ENCODE measurements around the gene TUB.

Gene TUB

GRCh38 chr11:8111636-8112035 is 30.6 kb downstream of the TUB start:
- no peak for DNase-seq

DNA sequence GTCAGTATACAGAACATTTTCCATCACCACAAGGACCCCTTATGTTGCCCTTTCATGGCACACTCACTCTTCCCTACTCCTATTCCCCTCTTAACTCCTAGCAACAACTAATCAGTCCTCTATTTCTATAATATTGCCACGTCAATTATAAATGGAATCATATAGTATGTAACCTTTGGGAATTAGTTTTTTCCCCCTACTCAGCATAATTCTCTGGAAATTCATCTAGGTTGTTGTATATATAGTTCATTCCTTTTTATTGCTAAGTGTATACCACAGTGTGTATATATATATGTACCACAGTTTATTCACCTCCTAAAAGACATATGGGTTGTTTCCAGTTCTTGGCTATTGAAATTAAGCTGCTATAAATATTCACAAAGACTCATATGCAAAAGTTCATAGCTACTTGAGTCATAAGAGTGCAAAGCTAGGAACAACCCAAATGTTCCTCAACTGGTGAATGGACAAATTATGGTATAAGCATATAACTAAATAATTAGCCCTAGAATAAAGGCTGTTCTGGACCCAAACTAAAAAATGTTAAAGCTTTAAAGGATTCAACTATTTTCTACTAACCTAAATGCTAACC is 41.3 kb downstream of the TUB start:
- DNase-seq: no peak

DNA sequence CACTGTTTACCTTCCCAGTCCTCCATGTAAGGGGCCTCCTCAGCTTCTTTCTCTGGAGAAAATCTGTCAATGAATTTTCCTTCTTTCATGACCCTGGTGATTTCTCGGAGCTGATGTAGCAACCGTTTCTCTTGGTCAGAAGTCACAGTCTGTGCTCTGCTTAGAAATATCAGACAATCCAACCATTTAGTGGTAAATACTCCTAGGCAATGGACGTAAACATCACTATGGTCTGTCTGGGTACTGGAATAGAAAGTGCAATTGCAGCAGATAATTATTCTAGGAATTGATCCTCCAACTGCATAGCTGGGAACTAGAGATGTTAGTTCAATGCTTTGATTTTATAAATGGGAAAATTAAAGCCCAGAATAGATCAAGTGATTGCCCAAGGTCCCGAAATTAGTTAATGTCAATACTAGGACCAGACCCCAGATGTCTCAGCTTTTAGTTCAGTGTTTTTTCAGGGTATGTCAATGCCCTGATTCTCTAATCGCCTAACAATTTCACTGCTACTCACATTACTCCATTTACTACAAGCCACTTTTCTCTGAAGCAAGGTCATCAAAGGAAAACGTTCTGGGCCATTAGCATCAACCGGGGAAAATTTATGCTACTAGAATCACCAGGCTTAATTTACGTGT is 45.8 kb downstream of the TUB start:
- no peak for DNase-seq

DNA sequence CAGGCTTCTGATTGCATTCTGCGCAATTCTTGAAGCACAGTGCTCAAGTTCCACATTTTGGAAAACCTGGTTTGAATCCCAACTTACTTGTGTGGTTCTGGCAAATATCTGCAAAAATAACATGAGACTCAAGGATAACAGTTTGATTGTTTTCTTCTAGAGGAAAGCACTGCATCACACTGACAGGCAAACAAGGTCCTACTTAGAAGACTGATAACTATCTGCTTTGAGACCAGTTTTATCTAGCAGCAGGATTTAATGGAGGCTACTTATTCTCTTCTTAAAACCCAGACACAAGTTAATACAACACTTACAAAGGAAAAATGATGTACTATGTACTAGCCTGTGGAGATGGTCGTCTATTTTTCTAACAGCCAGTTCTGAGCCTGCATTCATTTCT is 46.4 kb downstream of the TUB start:
- no peak for DNase-seq

GRCh38 chr11:8138526-8138925 is 57.5 kb downstream of the TUB start:
- DNase-seq: no peak

- no peak for DNase-seq
Observed at GRCh38 chr11:8149726-8150125, 68.7 kb downstream of the TUB start.
